Fibroblast of lung (primary cell): ENCODE data around the gene WDR26. TPM values are rescaled to one million over a fixed set of nuclear protein-coding genes. Genes with fewer than 3 reads are reported as not detected.

ENCODE experiments used
- DNase-seq, 2 donors: peaks; one replicate each; pipeline versions ENCODE4 v3.0.0 to v3.0.0-alpha.2; 2010; ENCODE audit warnings: low read depth in 2 of 2
- H2AFZ ChIP-seq: 2 replicates; pipeline ENCODE4 v1.5.1; 2012; ENCODE audit warnings: low read length, control low read depth, inconsistent platforms
- H3K27ac ChIP-seq: 2 replicates; pipeline ENCODE4 v1.5.1; 2011; ENCODE audit warnings: low read length, control low read depth; ENCODE audit not compliant: insufficient read depth
- H3K27me3 ChIP-seq: 2 replicates; pipeline ENCODE4 v1.5.1; 2011; ENCODE audit warnings: mild to moderate bottlenecking, low read length; ENCODE audit not compliant: control insufficient read depth, insufficient read depth
- H3K36me3 ChIP-seq: 2 replicates; pipeline ENCODE4 v1.5.1; 2011; ENCODE audit warnings: low read length; ENCODE audit not compliant: control insufficient read depth, insufficient read depth
- H3K4me1 ChIP-seq: 2 replicates; pipeline ENCODE4 v1.5.1; 2011; ENCODE audit warnings: low read length; ENCODE audit not compliant: control insufficient read depth, insufficient read depth; ENCODE audit errors: extremely low read depth
- H3K4me2 ChIP-seq: 2 replicates; pipeline ENCODE4 v1.5.1; 2011; ENCODE audit warnings: low read length, control low read depth; ENCODE audit not compliant: insufficient read depth; ENCODE audit errors: extremely low read depth
- H3K4me3 ChIP-seq, 4 experiments: fragments of 200-600 bp in 1 of 4; sonication (generic) in 1 of 4; replicated peaks in 1 of 4; 2 replicates each; pipeline ENCODE4 v1.5.1; 2011 to 2016; ENCODE audit warnings: low read length in 4 of 4, low read depth in 3 of 4, mild to moderate bottlenecking in 3 of 4, control low read depth in 2 of 4, inconsistent platforms in 1 of 4, mixed read lengths in 1 of 4; ENCODE audit not compliant: insufficient read depth in 1 of 4; ENCODE audit errors: control extremely low read depth in 1 of 4
- H3K79me2 ChIP-seq: 2 replicates; pipeline ENCODE4 v1.5.1; 2012; ENCODE audit warnings: mild to moderate bottlenecking, low read length, inconsistent platforms; ENCODE audit not compliant: control insufficient read depth, insufficient read depth
- H3K9ac ChIP-seq: 2 replicates; pipeline ENCODE4 v1.5.1; 2011; ENCODE audit warnings: mild to moderate bottlenecking, low read length, control low read depth; ENCODE audit not compliant: insufficient read depth
- H3K9me3 ChIP-seq: 2 replicates; pipeline ENCODE4 v1.5.1; 2012; ENCODE audit warnings: low read depth, low read length; ENCODE audit not compliant: control insufficient read depth, insufficient read depth
- H4K20me1 ChIP-seq: 2 replicates; pipeline ENCODE4 v1.5.1; 2011; ENCODE audit warnings: low read length; ENCODE audit not compliant: control insufficient read depth, insufficient read depth; ENCODE audit errors: extremely low read depth
- EZH2 ChIP-seq: IDR thresholded peaks from 2 replicates; pipeline ENCODE4 v1.5.1; 2012; ENCODE audit warnings: low read length, control low read depth, mild to moderate bottlenecking; ENCODE audit errors: missing control alignments
- polyA plus RNA-seq, 2 donors: library from polyadenylated mRNA; depleted of rRNA in 1 of 2; stranded (reverse) in 1 of 2; unstranded in 1 of 2; fragments of >200 nt; gene quantifications; 2 replicates each; pipeline ENCODE4 v1.2.1, GENCODE V29; 2011 to 2012; ENCODE audit warnings: missing spikeins in 1 of 2
- total RNA-seq: library from RNA; depleted of rRNA; stranded (reverse); fragments of >200 nt; gene quantifications from 2 replicates; pipeline ENCODE4 v1.2.1, GENCODE V29; 2014
- TF ChIP-seq, protein P1 (sequence below), 2 donors: IDR thresholded peaks in 1 of 2; conservative IDR thresholded peaks in 1 of 2; 1 replicate in 1 of 2; 2 replicates in 1 of 2; pipeline ENCODE4 v1.5.1; 2011 to 2012; ENCODE audit warnings: low read length in 2 of 2, control low read depth in 1 of 2, inconsistent platforms in 1 of 2, low read depth in 1 of 2, mild to moderate bottlenecking in 1 of 2

The WDR26 gene
- total and polyA plus RNA-seq, 2 donors (not counting 1 experiment from before 2014, with no cell fraction given), result 70.4 to 83.4 TPM

DNA sequence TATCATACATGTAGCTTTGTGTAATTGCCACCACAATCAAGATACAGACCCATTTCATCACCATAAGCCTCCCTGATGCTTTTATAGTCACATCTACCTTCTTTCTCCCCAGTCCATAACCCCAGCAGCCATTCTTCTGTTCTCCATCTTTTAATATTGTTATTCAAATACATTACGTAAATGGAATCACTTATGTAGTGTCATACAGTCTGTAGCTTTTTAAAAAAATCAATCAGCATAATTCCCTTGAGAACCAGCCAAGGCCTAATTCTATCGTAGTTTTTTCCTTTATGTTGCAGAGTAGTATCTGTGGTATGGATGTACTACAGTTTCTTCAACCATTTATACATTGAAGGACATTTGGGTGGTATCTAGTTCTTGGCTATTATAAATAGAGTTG is 31.6 kb upstream of the WDR26 start:
- Histone ChIP-seq H3K4me2 (no peak overlapping the region), H3K36me3 (no peaks in the 10 kb centered on the region), H3K9ac (no peak overlapping the region), H3K27ac (no peak overlapping the region), H3K4me3 (no peak overlapping the region), H3K4me1 (no peaks in the 10 kb centered on the region), H2AFZ (no peak overlapping the region), H3K27me3 (no peaks in the 10 kb centered on the region), H3K79me2 (no peaks in the 10 kb centered on the region), H3K9me3 (no peaks in the 10 kb centered on the region), H4K20me1 (no peaks in the 10 kb centered on the region)
- no peak for TF ChIP-seq EZH2
- TF ChIP-seq, protein P1, sequence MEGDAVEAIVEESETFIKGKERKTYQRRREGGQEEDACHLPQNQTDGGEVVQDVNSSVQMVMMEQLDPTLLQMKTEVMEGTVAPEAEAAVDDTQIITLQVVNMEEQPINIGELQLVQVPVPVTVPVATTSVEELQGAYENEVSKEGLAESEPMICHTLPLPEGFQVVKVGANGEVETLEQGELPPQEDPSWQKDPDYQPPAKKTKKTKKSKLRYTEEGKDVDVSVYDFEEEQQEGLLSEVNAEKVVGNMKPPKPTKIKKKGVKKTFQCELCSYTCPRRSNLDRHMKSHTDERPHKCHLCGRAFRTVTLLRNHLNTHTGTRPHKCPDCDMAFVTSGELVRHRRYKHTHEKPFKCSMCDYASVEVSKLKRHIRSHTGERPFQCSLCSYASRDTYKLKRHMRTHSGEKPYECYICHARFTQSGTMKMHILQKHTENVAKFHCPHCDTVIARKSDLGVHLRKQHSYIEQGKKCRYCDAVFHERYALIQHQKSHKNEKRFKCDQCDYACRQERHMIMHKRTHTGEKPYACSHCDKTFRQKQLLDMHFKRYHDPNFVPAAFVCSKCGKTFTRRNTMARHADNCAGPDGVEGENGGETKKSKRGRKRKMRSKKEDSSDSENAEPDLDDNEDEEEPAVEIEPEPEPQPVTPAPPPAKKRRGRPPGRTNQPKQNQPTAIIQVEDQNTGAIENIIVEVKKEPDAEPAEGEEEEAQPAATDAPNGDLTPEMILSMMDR (conservative IDR thresholded peaks at IDR 0.05 in 1 of 2, IDR thresholded peaks at IDR 0.05 in 1 of 2; ENCODE audit: low read depth in 1 of 2, low read length in 2 of 2), result no peak
- no peak for DNase-seq

DNA sequence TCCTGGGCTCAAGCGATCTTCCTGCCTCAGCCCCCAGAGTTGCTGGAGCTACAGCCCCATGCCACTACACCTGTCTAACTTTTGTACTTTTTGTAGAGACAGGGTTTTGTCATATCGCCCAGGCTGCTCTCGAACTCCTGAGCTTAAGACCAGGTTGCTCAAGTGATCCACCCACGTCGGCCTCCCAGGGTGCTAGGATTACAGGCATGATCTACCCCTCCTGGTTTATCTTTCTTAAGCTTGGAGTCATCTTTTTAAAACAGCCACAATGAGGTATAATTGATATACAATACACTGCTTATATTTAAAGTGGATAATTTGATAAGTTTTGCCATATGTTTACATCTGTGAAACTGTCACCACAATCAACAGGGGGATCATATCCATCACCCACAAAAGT is 25.4 kb upstream of the WDR26 start:
- H3K9ac ChIP-seq, result no peak overlapping the region
- H3K4me2 ChIP-seq, result no peak overlapping the region
- TF ChIP-seq EZH2, result no peak
- TF ChIP-seq, protein P1 (conservative IDR thresholded peaks at IDR 0.05 in 1 of 2, IDR thresholded peaks at IDR 0.05 in 1 of 2; ENCODE audit: low read depth in 1 of 2, low read length in 2 of 2), result no peak
- no peak for DNase-seq
- H3K79me2 ChIP-seq, result no peaks in the 10 kb centered on the region
- no peaks in the 10 kb centered on the region for H3K9me3 ChIP-seq
- H3K4me1 ChIP-seq, result peaks cover 6% of the 10 kb centered on the region
- no peaks in the 10 kb centered on the region for H3K27me3 ChIP-seq
- no peaks in the 10 kb centered on the region for H4K20me1 ChIP-seq
- no peak overlapping the region for H2AFZ ChIP-seq
- no peak overlapping the region for H3K4me3 ChIP-seq
- H3K27ac ChIP-seq, result no peak overlapping the region
- no peaks in the 10 kb centered on the region for H3K36me3 ChIP-seq

DNA sequence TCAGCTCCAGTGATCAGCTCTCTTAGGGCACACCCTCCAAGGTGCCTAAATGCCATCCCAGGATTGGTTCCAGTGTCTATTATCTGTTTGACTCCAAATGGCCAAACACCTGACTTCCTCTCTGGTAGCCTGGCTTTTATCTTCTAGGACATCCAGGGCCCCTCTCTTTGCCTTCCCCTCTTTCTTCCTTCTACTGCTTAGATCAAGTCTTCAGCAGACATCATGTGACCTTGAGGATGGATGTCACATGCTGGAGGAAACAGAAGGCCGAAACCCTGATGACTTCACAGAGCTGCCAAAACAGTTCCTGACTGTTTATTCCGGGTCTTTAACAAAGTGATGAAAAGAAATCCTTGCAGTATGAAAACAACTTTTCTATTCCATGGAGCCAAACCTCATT is 24.4 kb upstream of the WDR26 start:
- Histone ChIP-seq H4K20me1 (no peaks in the 10 kb centered on the region), H3K27ac (no peak overlapping the region), H2AFZ (no peak overlapping the region), H3K27me3 (no peaks in the 10 kb centered on the region), H3K4me2 (no peak overlapping the region), H3K79me2 (no peaks in the 10 kb centered on the region), H3K4me1 (peaks cover 6% of the 10 kb centered on the region), H3K9ac (no peak overlapping the region), H3K9me3 (no peaks in the 10 kb centered on the region), H3K4me3 (no peak overlapping the region), H3K36me3 (no peaks in the 10 kb centered on the region)
- no peak for TF ChIP-seq EZH2
- TF ChIP-seq, protein P1 (conservative IDR thresholded peaks at IDR 0.05 in 1 of 2, IDR thresholded peaks at IDR 0.05 in 1 of 2; ENCODE audit: low read depth in 1 of 2, low read length in 2 of 2), result no peak
- DNase-seq, result peak in 1 of 2 donors; percentile 10
